GM20431 (cell line): ENCODE data around the gene TBC1D3B.
"Not testable (repeated sequence)": the region's sequence is repeated elsewhere in the genome, so short reads cannot be mapped to it uniquely, and the experiment has no call there.

ENCODE experiments used
- in situ Hi-C: fragments of 300-500 bp; cut with MseI, MboI; formaldehyde crosslinking; loops from one replicate; pipeline ENCODE4 v1.15.0; 2020; ENCODE audit warnings: low sequenced_read_pairs; ENCODE audit not compliant: unreplicated experiment

The TBC1D3B gene

GRCh38 chr17:36133602-36134236 is 42.7 kb downstream of the TBC1D3B start:
- in situ Hi-C loops: no loop called here

- in situ Hi-C loops: no loop called here
These were observed 44.0 kb downstream of the TBC1D3B start for GRCh38 chr17:36132421-36132831.

GRCh38 chr17:36131931-36132330 is 44.5 kb downstream of the TBC1D3B start:
- in situ Hi-C loops: no loop called here

GRCh38 chr17:36131421-36131820 is 45.0 kb downstream of the TBC1D3B start:
- in situ Hi-C loops: no loop called here

GRCh38 chr17:36130346-36130745 is 46.1 kb downstream of the TBC1D3B start:
- in situ Hi-C loops: no loop called here

- in situ Hi-C loops: no loop called here
These were observed 46.8 kb downstream of the TBC1D3B start for GRCh38 chr17:36129616-36130015.

- in situ Hi-C loops: no loop called here
These were observed 47.9 kb downstream of the TBC1D3B start for GRCh38 chr17:36128411-36128978.

GRCh38 chr17:36127911-36128310 is 48.5 kb downstream of the TBC1D3B start:
- in situ Hi-C loops: no loop called here

GRCh38 chr17:36127199-36127893 is 49.1 kb downstream of the TBC1D3B start:
- in situ Hi-C loops: no loop called here

GRCh38 chr17:36124879-36125824 is 51.3 kb downstream of the TBC1D3B start:
- in situ Hi-C loops: no loop called here

- in situ Hi-C loops: no loop called here
These were observed 53.0 kb downstream of the TBC1D3B start for GRCh38 chr17:36123431-36123830.

GRCh38 chr17:36121099-36121498 is 55.3 kb downstream of the TBC1D3B start:
- in situ Hi-C loops: not testable (repeated sequence)

- in situ Hi-C loops: no loop called here
These were observed 56.2 kb downstream of the TBC1D3B start for GRCh38 chr17:36120221-36120620.

- in situ Hi-C loops: no loop called here
These were observed 57.7 kb downstream of the TBC1D3B start for GRCh38 chr17:36118477-36119353.

GRCh38 chr17:36117505-36118382 is 58.7 kb downstream of the TBC1D3B start:
- in situ Hi-C loops: no loop called here
